ENCODE results near the gene SNCG. TPM values are rescaled to one million over a fixed set of nuclear protein-coding genes. Genes with fewer than 3 reads are reported as not detected.
"Not testable (repeated sequence)": the region's sequence is repeated elsewhere in the genome, so short reads cannot be mapped to it uniquely, and the experiment has no call there.

SNCG gene
- total and polyA plus RNA-seq, 4 donors = 70.0 to 209 (median 98.4) TPM

- Histone ChIP-seq H3K27me3 (ENCODE audit: control insufficient read depth in 1 of 2, insufficient read depth in 2 of 2, low read length in 1 of 2) (no peaks in the 10 kb centered on the region), H3K27ac (ENCODE audit: low read depth in 1 of 2, low read length in 2 of 2) (no peak overlapping the region), H3K36me3 (ENCODE audit: control insufficient read depth in 1 of 2, insufficient read depth in 2 of 2, low read length in 1 of 2) (no peaks in the 10 kb centered on the region), H3K9me3 (ENCODE audit: control insufficient read depth, low read length) (no peaks in the 10 kb centered on the region), H3K4me3 (ENCODE audit: low read length in 2 of 2) (no peak overlapping the region), H3K4me1 (ENCODE audit: control insufficient read depth in 1 of 2, insufficient read depth in 2 of 2, low read length in 2 of 2) (no peaks in the 10 kb centered on the region)
- DNase-seq (no peak), ATAC-seq (ENCODE audit: low FRiP score) (no peak)
- intact Hi-C loops (cut with DNase I) = no loop called here
- 67 to 72% methylated on average over 7 of the region's 7 CpGs for WGBS, 2 donors
These were observed 16.1 kb downstream of the SNCG start for GRCh38 chr10:86974484-86974883.

- ATAC-seq (ENCODE audit: low FRiP score) (no peak), DNase-seq (no peak)
- intact Hi-C loops (cut with DNase I) = no loop called here
- Histone ChIP-seq H3K36me3 (ENCODE audit: control insufficient read depth in 1 of 2, insufficient read depth in 2 of 2, low read length in 1 of 2) (no peaks in the 10 kb centered on the region), H3K9me3 (ENCODE audit: control insufficient read depth, low read length) (no peaks in the 10 kb centered on the region), H3K27me3 (ENCODE audit: control insufficient read depth in 1 of 2, insufficient read depth in 2 of 2, low read length in 1 of 2) (no peaks in the 10 kb centered on the region), H3K4me3 (ENCODE audit: low read length in 2 of 2) (no peak overlapping the region), H3K27ac (ENCODE audit: low read depth in 1 of 2, low read length in 2 of 2) (no peak overlapping the region), H3K4me1 (ENCODE audit: control insufficient read depth in 1 of 2, insufficient read depth in 2 of 2, low read length in 2 of 2) (no peaks in the 10 kb centered on the region)
- WGBS, 2 donors = 98 to 99% methylated on average over 5 of the region's 5 CpGs
These were observed 18.1 kb downstream of the SNCG start for GRCh38 chr10:86976362-86977056.

GRCh38 chr10:86978457-86978856 lies 20.1 kb downstream of the SNCG start:
- H3K36me3 ChIP-seq (ENCODE audit: control insufficient read depth in 1 of 2, insufficient read depth in 2 of 2, low read length in 1 of 2); H3K27me3 ChIP-seq (ENCODE audit: control insufficient read depth in 1 of 2, insufficient read depth in 2 of 2, low read length in 1 of 2); ATAC-seq (ENCODE audit: low FRiP score); H3K9me3 ChIP-seq (ENCODE audit: control insufficient read depth, low read length); H3K4me1 ChIP-seq (ENCODE audit: control insufficient read depth in 1 of 2, insufficient read depth in 2 of 2, low read length in 2 of 2); H3K4me3 ChIP-seq (ENCODE audit: low read length in 2 of 2); DNase-seq; intact Hi-C loops (cut with DNase I): not testable (repeated sequence)
- 66 to 70% methylated on average over 3 of the region's 3 CpGs for WGBS, 2 donors
- peak overlapping the region; percentile 39 to 60 for H3K27ac ChIP-seq (ENCODE audit: low read depth in 1 of 2, low read length in 2 of 2)

GRCh38 chr10:86979296-86979818 lies 21.0 kb downstream of the SNCG start:
- H3K27ac ChIP-seq (ENCODE audit: low read depth in 1 of 2, low read length in 2 of 2) = peak overlapping the region; percentile 63 to 86
- intact Hi-C loops (cut with DNase I) = no loop called here
- ATAC-seq (ENCODE audit: low FRiP score) (peak; percentile 49), DNase-seq (no peak)
- WGBS, 2 donors = 57 to 76% methylated on average over 4 of the region's 4 CpGs
- no peaks in the 10 kb centered on the region for H3K36me3 ChIP-seq (ENCODE audit: control insufficient read depth in 1 of 2, insufficient read depth in 2 of 2, low read length in 1 of 2)
- no peaks in the 10 kb centered on the region for H3K27me3 ChIP-seq (ENCODE audit: control insufficient read depth in 1 of 2, insufficient read depth in 2 of 2, low read length in 1 of 2)
- H3K4me1 ChIP-seq (ENCODE audit: control insufficient read depth in 1 of 2, insufficient read depth in 2 of 2, low read length in 2 of 2) = no peaks in the 10 kb centered on the region
- H3K4me3 ChIP-seq (ENCODE audit: low read length in 2 of 2) = no peak overlapping the region
- H3K9me3 ChIP-seq (ENCODE audit: control insufficient read depth, low read length) = no peaks in the 10 kb centered on the region

GRCh38 chr10:86979977-86980448 lies 21.6 kb downstream of the SNCG start:
- Histone ChIP-seq H3K27ac (ENCODE audit: low read depth in 1 of 2, low read length in 2 of 2) (peak overlapping the region; percentile 63 to 86), H3K27me3 (ENCODE audit: control insufficient read depth in 1 of 2, insufficient read depth in 2 of 2, low read length in 1 of 2) (no peaks in the 10 kb centered on the region), H3K4me1 (ENCODE audit: control insufficient read depth in 1 of 2, insufficient read depth in 2 of 2, low read length in 2 of 2) (no peaks in the 10 kb centered on the region), H3K4me3 (ENCODE audit: low read length in 2 of 2) (no peak overlapping the region), H3K36me3 (ENCODE audit: control insufficient read depth in 1 of 2, insufficient read depth in 2 of 2, low read length in 1 of 2) (no peaks in the 10 kb centered on the region), H3K9me3 (ENCODE audit: control insufficient read depth, low read length) (no peaks in the 10 kb centered on the region)
- WGBS, 2 donors = 0 to 1% methylated on average over 3 of the region's 3 CpGs
- ATAC-seq (ENCODE audit: low FRiP score) (peak; percentile 85), DNase-seq (peak in 1 of 2 donors; percentile 84)
- intact Hi-C loops (cut with DNase I) = no loop called here

GRCh38 chr10:86981020-86981419 lies 22.6 kb downstream of the SNCG start:
- DNase-seq; H3K4me3 ChIP-seq (ENCODE audit: low read length in 2 of 2); H3K9me3 ChIP-seq (ENCODE audit: control insufficient read depth, low read length); intact Hi-C loops (cut with DNase I); H3K4me1 ChIP-seq (ENCODE audit: control insufficient read depth in 1 of 2, insufficient read depth in 2 of 2, low read length in 2 of 2); H3K27me3 ChIP-seq (ENCODE audit: control insufficient read depth in 1 of 2, insufficient read depth in 2 of 2, low read length in 1 of 2); ATAC-seq (ENCODE audit: low FRiP score); H3K36me3 ChIP-seq (ENCODE audit: control insufficient read depth in 1 of 2, insufficient read depth in 2 of 2, low read length in 1 of 2): not testable (repeated sequence)
- peak overlapping the region in 1 of 2 donors; percentile 82 for H3K27ac ChIP-seq (ENCODE audit: low read depth in 1 of 2, low read length in 2 of 2)
- 29 to 42% methylated on average over 6 of the region's 6 CpGs for WGBS, 2 donors

GRCh38 chr10:86981716-86982115 lies 23.3 kb downstream of the SNCG start:
- Histone ChIP-seq H3K9me3 (ENCODE audit: control insufficient read depth, low read length) (no peaks in the 10 kb centered on the region), H3K27ac (ENCODE audit: low read depth in 1 of 2, low read length in 2 of 2) (no peak overlapping the region), H3K27me3 (ENCODE audit: control insufficient read depth in 1 of 2, insufficient read depth in 2 of 2, low read length in 1 of 2) (no peaks in the 10 kb centered on the region), H3K4me1 (ENCODE audit: control insufficient read depth in 1 of 2, insufficient read depth in 2 of 2, low read length in 2 of 2) (no peaks in the 10 kb centered on the region), H3K36me3 (ENCODE audit: control insufficient read depth in 1 of 2, insufficient read depth in 2 of 2, low read length in 1 of 2) (no peaks in the 10 kb centered on the region), H3K4me3 (ENCODE audit: low read length in 2 of 2) (no peak overlapping the region)
- WGBS, 2 donors = 75 to 80% methylated on average over 5 of the region's 5 CpGs
- DNase-seq (no peak), ATAC-seq (ENCODE audit: low FRiP score) (no peak)
- intact Hi-C loops (cut with DNase I) = no loop called here

GRCh38 chr10:86984498-86984897 lies 26.1 kb downstream of the SNCG start:
- DNase-seq; H3K36me3 ChIP-seq (ENCODE audit: control insufficient read depth in 1 of 2, insufficient read depth in 2 of 2, low read length in 1 of 2); H3K4me3 ChIP-seq (ENCODE audit: low read length in 2 of 2); H3K27me3 ChIP-seq (ENCODE audit: control insufficient read depth in 1 of 2, insufficient read depth in 2 of 2, low read length in 1 of 2); H3K9me3 ChIP-seq (ENCODE audit: control insufficient read depth, low read length); H3K4me1 ChIP-seq (ENCODE audit: control insufficient read depth in 1 of 2, insufficient read depth in 2 of 2, low read length in 2 of 2); intact Hi-C loops (cut with DNase I); ATAC-seq (ENCODE audit: low FRiP score); H3K27ac ChIP-seq (ENCODE audit: low read depth in 1 of 2, low read length in 2 of 2): not testable (repeated sequence)
- WGBS, 2 donors = 93 to 96% methylated on average over 2 to 4 of the region's 4 CpGs

- no peak overlapping the region for H3K4me3 ChIP-seq (ENCODE audit: low read length in 2 of 2)
- ATAC-seq (ENCODE audit: low FRiP score) = no peak
These were observed 30.1 kb downstream of the SNCG start for GRCh38 chr10:86988520-86988919.

More at GRCh38 chr10:86988520-86988919, 30.1 kb downstream of the SNCG start:
- Histone ChIP-seq H3K4me1 (ENCODE audit: control insufficient read depth in 1 of 2, insufficient read depth in 2 of 2, low read length in 2 of 2) (peaks cover 0 to 3% of the 10 kb centered on the region in 2 donors), H3K27me3 (ENCODE audit: control insufficient read depth in 1 of 2, insufficient read depth in 2 of 2, low read length in 1 of 2) (no peaks in the 10 kb centered on the region), H3K36me3 (ENCODE audit: control insufficient read depth in 1 of 2, insufficient read depth in 2 of 2, low read length in 1 of 2) (peaks cover 0 to 4% of the 10 kb centered on the region in 2 donors), H3K9me3 (ENCODE audit: control insufficient read depth, low read length) (no peaks in the 10 kb centered on the region), H3K27ac (ENCODE audit: low read depth in 1 of 2, low read length in 2 of 2) (no peak overlapping the region)
- 0 to 11% methylated on average over 1 of the region's 1 CpG for WGBS, 2 donors
- no peak for DNase-seq
- intact Hi-C loops (cut with DNase I) = no loop called here

All from aorta (tissue), 5 donors.